Kidney epithelial cell (primary cell): ENCODE measurements around the gene PPFIBP2. TPM values are rescaled to one million over a fixed set of nuclear protein-coding genes. Genes with fewer than 3 reads are reported as not detected.

Experiments
- DNase-seq: peaks from one replicate; pipeline ENCODE4 v3.0.0-alpha.2; 2010; ENCODE audit warnings: low read depth
- H3K27me3 ChIP-seq: 2 replicates; pipeline ENCODE4 v1.6.0; 2011; ENCODE audit warnings: low read length; ENCODE audit not compliant: control insufficient read depth, insufficient read depth
- H3K36me3 ChIP-seq: 2 replicates; pipeline ENCODE4 v1.5.1; 2011; ENCODE audit warnings: low read length; ENCODE audit not compliant: control insufficient read depth, insufficient read depth
- H3K4me3 ChIP-seq: 2 replicates; pipeline ENCODE4 v1.5.1; 2011; ENCODE audit warnings: low read depth, mild to moderate bottlenecking, control low read depth, low read length
- CTCF ChIP-seq: IDR thresholded peaks from 2 replicates; pipeline ENCODE4 v1.5.1; 2011; ENCODE audit warnings: mild to moderate bottlenecking, moderate library complexity, low read length, control low read depth, inconsistent platforms; ENCODE audit not compliant: insufficient read depth, poor library complexity, severe bottlenecking
- total RNA-seq: library from RNA; depleted of rRNA; stranded (reverse); fragments of >200 nt; gene quantifications from 2 replicates; pipeline ENCODE4 v1.2.3, GENCODE V29; 2015

PPFIBP2 gene
- total RNA-seq, 1 donor from 2014 or later, result 6.0 TPM

GRCh38 chr11:7486781-7487140, 27.0 kb upstream of the PPFIBP2 start:
- no peak for DNase-seq
- TF ChIP-seq CTCF, result no peak
- no peaks in the 10 kb centered on the region for H3K27me3 ChIP-seq
- H3K4me3 ChIP-seq, result no peak overlapping the region
- no peaks in the 10 kb centered on the region for H3K36me3 ChIP-seq

DNA sequence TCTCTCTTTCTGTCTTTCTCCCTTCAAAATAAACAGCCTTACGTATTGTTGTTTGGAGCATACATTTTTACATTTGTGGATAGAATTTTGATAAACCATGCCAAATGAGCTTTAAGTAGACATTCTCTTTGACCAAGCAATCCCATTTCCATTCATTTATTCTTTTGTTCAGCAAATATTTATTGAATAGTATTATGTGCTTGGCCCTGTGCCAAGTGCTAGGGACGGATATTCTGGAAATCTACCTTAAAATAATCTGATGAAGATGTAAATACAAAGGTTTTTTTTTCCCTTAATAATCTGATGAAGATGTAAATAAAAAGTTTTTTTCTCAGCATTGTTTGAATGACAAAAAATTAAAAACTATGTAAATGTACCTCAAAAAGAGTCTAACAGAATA, 26.4 kb upstream of the PPFIBP2 start:
- H3K4me3 ChIP-seq, result no peak overlapping the region
- TF ChIP-seq CTCF, result no peak
- no peaks in the 10 kb centered on the region for H3K36me3 ChIP-seq
- no peak for DNase-seq
- H3K27me3 ChIP-seq, result no peaks in the 10 kb centered on the region

DNA sequence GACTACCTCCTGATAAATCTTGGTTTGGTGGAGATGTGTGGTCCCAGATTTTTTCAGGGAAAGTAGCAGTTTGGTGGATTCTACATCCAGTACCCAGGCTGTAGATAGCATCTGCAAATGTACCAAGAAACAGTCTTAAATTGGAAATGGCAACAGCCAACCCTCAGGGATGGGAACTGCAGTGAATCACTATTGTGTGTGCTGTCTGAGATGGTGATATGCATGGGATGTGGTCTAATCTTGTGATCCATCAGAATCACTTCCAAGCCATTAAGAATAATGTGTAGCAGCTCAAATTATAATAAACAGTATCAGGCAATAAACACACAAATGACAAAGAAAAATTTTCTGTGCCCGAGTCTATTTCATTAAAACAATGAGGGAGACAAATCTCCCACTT, 25.1 kb upstream of the PPFIBP2 start:
- TF ChIP-seq CTCF, result no peak
- DNase-seq, result no peak

DNA sequence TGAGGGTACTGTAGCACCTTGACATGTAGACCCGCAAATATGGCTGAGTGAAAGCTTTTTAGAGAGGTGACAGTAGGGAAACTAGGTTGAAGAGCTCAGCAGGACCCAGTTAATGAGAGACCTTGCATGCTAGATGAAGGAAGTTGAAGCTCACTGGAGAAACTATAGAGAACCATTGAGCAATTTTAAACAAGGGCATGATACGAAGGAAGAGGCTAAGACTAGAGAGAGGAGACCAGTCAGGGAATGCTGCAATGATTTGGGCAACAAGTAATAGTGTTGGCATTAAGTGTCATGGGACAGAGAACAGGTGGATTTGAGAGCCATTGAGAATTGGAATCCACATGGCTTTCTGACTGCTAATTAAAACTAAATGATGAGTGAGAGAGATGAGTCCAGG, 24.4 kb upstream of the PPFIBP2 start:
- TF ChIP-seq CTCF, result no peak
- Histone ChIP-seq H3K27me3 (no peaks in the 10 kb centered on the region), H3K36me3 (no peaks in the 10 kb centered on the region), H3K4me3 (no peak overlapping the region)
- DNase-seq, result no peak

More for the DNA sequence above, 25.1 kb upstream of the PPFIBP2 start:
- no peak overlapping the region for H3K4me3 ChIP-seq
- no peaks in the 10 kb centered on the region for H3K36me3 ChIP-seq
- H3K27me3 ChIP-seq, result no peaks in the 10 kb centered on the region

GRCh38 chr11:7490054-7490453, 23.7 kb upstream of the PPFIBP2 start:
- TF ChIP-seq CTCF, result no peak
- no peak overlapping the region for H3K4me3 ChIP-seq
- no peaks in the 10 kb centered on the region for H3K36me3 ChIP-seq
- no peaks in the 10 kb centered on the region for H3K27me3 ChIP-seq
- DNase-seq, result no peak

- no peak for DNase-seq
- TF ChIP-seq CTCF, result no peak
- H3K27me3 ChIP-seq, result no peaks in the 10 kb centered on the region
- H3K4me3 ChIP-seq, result no peak overlapping the region
- H3K36me3 ChIP-seq, result no peaks in the 10 kb centered on the region
Observed at GRCh38 chr11:7490535-7490934, 23.3 kb upstream of the PPFIBP2 start.
